Body of pancreas (tissue), 4 donors: ENCODE results near the gene MAP3K4.

Experiments used
- CTCF ChIP-seq, 7 experiments: fragments of 450-650 bp in 4 of 7; fragments of 200-600 bp in 3 of 7; sonication (generic) in 3 of 7; IDR thresholded peaks; one replicate each; pipeline ENCODE4 v1.5.1; 2016 to 2019; ENCODE audit warnings: antibody characterized with exemption in 7 of 7
- POLR2A ChIP-seq, 3 donors: fragments of 450-650 bp; IDR thresholded peaks; one replicate each; pipeline ENCODE4 v1.6.1; 2016; ENCODE audit warnings: antibody characterized with exemption in 3 of 3, mild to moderate bottlenecking in 2 of 3

- TF ChIP-seq CTCF (IDR thresholded peaks at IDR 0.05) (no peak), POLR2A (IDR thresholded peaks at IDR 0.05) (no peak)
Observed at GRCh38 chr6:160960839-160961238, 30.7 kb upstream of the MAP3K4 start.
